OCI-LY3 (cell line): ENCODE data around the gene ZBTB44.
"Not testable (repeated sequence)": the region's sequence is repeated elsewhere in the genome, so short reads cannot be mapped to it uniquely, and the experiment has no call there.

Source experiments
- H2AFZ ChIP-seq: fragments of 200-600, 300-600 bp; shearing (Covaris generic); 2 replicates; pipeline ENCODE4 v1.6.0; 2014; ENCODE audit warnings: antibody characterized with exemption, low read depth, low read length
- H3K27ac ChIP-seq: fragments of 200-600, 300-600 bp; sonication (generic); 2 replicates; pipeline ENCODE4 v1.5.1; 2014; ENCODE audit warnings: mild to moderate bottlenecking, low read length, moderate library complexity, mixed read lengths
- H3K27me3 ChIP-seq: fragments of 200-600, 300-600 bp; sonication (generic); 2 replicates; pipeline ENCODE4 v1.6.1; 2014; ENCODE audit warnings: low read depth, low read length, mixed read lengths
- H3K36me3 ChIP-seq: fragments of 200-600, 300-600 bp; sonication (generic); replicated peaks from 2 replicates; pipeline ENCODE3; 2014; ENCODE audit warnings: low read depth, low read length, mixed read lengths
- H3K4me1 ChIP-seq: fragments of 300-600, 200-600 bp; sonication (generic); 2 replicates; pipeline ENCODE4 v1.6.1; 2014; ENCODE audit warnings: low read length, mixed read lengths
- H3K4me2 ChIP-seq: fragments of 200-600, 300-600 bp; sonication (generic); 2 replicates; pipeline ENCODE4 v1.6.1; 2014; ENCODE audit warnings: low read length, mixed read lengths
- H3K4me3 ChIP-seq: fragments of 300-600, 200-600 bp; sonication (generic); 2 replicates; pipeline ENCODE4 v1.5.1; 2014; ENCODE audit warnings: antibody characterized with exemption, mild to moderate bottlenecking, low read length, moderate library complexity
- H3K79me2 ChIP-seq: fragments of 300-600, 200-600 bp; shearing (Covaris generic); 2 replicates; pipeline ENCODE4 v1.6.1; 2014; ENCODE audit warnings: mild to moderate bottlenecking, low read length, mixed read lengths
- H3K9ac ChIP-seq: fragments of 300-600, 200-600 bp; shearing (Covaris generic); 2 replicates; pipeline ENCODE4 v1.6.0; 2014; ENCODE audit warnings: mild to moderate bottlenecking, low read length, moderate library complexity
- H3K9me3 ChIP-seq: fragments of 200-600, 300-600 bp; shearing (Covaris generic); 2 replicates; pipeline ENCODE4 v1.6.1; 2014; ENCODE audit warnings: low read length, mixed read lengths; ENCODE audit not compliant: insufficient read depth
- H4K20me1 ChIP-seq: fragments of 200-600, 300-600 bp; sonication (generic); 2 replicates; pipeline ENCODE4 v1.6.1; 2016; ENCODE audit warnings: low read length, mixed read lengths; ENCODE audit not compliant: insufficient read depth
- EZH2phosphoT487 ChIP-seq: fragments of 200-600 bp; shearing (Covaris generic); IDR thresholded peaks from 2 replicates; pipeline ENCODE4 v1.6.1; 2018; ENCODE audit warnings: antibody characterized with exemption, mixed run types, low read depth
- TF ChIP-seq, protein P1 (sequence below): fragments of 200-600, 300-600 bp; sonication (generic); IDR thresholded peaks from 2 replicates; pipeline ENCODE4 v1.5.1; 2014; ENCODE audit warnings: antibody characterized with exemption, low read length, low read depth

The ZBTB44 gene

DNA sequence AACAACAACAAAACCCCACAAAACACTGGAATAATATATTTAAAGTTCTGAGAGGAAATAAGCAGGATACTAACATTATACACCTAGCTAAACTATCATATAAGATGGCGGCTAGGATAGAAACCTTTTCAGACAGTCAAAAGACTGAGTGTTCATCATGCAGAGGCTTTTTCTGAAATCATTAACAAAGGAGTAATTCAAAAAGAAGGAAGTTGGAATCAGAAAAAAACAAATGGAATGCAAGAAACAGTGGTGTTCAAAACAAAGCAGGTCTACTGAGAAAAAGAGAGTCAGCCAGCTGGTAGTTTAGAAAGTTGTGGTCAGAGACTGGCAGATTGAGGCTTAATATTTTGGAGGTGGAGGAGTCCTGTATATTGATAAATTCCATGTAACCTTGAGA, 30.1 kb upstream of the ZBTB44 start:
- no peak overlapping the region for H3K4me2 ChIP-seq
- H4K20me1 ChIP-seq = no peaks in the 10 kb centered on the region
- no peak overlapping the region for H3K9ac ChIP-seq
- no peak for TF ChIP-seq EZH2phosphoT487
- TF ChIP-seq, protein P1, sequence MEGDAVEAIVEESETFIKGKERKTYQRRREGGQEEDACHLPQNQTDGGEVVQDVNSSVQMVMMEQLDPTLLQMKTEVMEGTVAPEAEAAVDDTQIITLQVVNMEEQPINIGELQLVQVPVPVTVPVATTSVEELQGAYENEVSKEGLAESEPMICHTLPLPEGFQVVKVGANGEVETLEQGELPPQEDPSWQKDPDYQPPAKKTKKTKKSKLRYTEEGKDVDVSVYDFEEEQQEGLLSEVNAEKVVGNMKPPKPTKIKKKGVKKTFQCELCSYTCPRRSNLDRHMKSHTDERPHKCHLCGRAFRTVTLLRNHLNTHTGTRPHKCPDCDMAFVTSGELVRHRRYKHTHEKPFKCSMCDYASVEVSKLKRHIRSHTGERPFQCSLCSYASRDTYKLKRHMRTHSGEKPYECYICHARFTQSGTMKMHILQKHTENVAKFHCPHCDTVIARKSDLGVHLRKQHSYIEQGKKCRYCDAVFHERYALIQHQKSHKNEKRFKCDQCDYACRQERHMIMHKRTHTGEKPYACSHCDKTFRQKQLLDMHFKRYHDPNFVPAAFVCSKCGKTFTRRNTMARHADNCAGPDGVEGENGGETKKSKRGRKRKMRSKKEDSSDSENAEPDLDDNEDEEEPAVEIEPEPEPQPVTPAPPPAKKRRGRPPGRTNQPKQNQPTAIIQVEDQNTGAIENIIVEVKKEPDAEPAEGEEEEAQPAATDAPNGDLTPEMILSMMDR = no peak
- H3K36me3 ChIP-seq = no peaks in the 10 kb centered on the region
- no peaks in the 10 kb centered on the region for H3K79me2 ChIP-seq
- no peak overlapping the region for H3K4me3 ChIP-seq
- H3K4me1 ChIP-seq = no peaks in the 10 kb centered on the region
- no peak overlapping the region for H2AFZ ChIP-seq
- H3K27me3 ChIP-seq = no peaks in the 10 kb centered on the region
- no peaks in the 10 kb centered on the region for H3K9me3 ChIP-seq
- H3K27ac ChIP-seq = no peak overlapping the region

DNA sequence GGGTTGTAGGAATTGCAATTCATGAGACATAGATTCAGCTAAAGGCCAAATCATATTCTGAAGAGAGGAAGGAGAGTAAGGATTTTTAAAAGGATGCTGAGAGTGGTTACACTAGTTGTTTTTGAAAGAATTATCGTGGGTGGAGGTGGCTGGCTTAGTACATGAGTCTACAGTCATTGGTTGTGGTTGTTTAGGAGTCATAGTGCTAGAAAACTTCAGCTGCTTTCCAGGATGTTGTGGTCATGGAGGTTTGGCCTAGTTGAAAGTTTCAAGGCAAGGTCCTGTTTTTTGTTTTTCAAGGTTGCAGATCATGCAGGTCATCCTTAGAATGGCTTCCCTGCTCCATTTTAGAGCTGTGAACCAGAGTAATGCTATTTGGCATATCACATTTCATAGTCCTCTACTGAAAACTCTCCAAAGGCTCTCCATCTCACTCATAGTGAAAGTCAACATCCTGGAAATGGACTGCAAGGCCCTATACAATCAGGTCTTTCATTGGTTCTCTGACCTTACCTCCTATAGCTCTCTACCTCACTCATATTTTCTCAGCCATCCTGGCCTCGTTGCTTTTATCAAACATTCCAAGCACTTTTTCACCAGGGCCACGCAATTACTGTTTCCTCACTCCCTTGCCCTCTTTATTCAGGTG, 26.1 kb upstream of the ZBTB44 start:
- Histone ChIP-seq H3K9me3 (no peaks in the 10 kb centered on the region), H3K4me3 (no peak overlapping the region), H3K79me2 (no peaks in the 10 kb centered on the region), H3K27me3 (no peaks in the 10 kb centered on the region), H3K9ac (no peak overlapping the region), H3K36me3 (no peaks in the 10 kb centered on the region), H2AFZ (no peak overlapping the region), H3K27ac (no peak overlapping the region), H3K4me1 (no peaks in the 10 kb centered on the region), H4K20me1 (no peaks in the 10 kb centered on the region), H3K4me2 (no peak overlapping the region)
- TF ChIP-seq, protein P1 = no peak
- no peak for TF ChIP-seq EZH2phosphoT487

DNA sequence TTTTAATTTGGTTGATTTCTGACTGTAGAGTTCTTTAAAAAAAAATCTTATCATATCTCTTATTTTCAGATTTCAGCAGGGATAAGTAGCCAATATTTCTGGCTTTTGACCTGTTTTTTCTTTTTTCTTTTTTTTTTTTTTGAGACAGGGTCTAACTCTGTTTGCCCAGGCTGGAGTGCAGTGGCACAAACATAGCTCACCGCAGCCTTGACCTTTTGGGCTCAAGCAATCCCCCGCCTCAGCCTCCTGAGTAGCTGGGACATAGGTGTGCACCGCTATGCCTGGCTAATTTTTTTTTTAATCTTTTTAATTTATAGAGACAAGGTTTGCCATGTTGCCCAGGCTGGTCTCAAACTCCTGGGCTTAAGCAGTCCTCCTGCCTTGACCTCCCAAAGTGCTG, 23.9 kb upstream of the ZBTB44 start:
- no peak overlapping the region for H3K9ac ChIP-seq
- H3K9me3 ChIP-seq = no peaks in the 10 kb centered on the region
- no peak overlapping the region for H2AFZ ChIP-seq
- H3K4me3 ChIP-seq = no peak overlapping the region
- H3K27ac ChIP-seq = no peak overlapping the region
- no peaks in the 10 kb centered on the region for H3K36me3 ChIP-seq
- no peak overlapping the region for H3K4me2 ChIP-seq
- no peaks in the 10 kb centered on the region for H3K27me3 ChIP-seq
- no peaks in the 10 kb centered on the region for H3K79me2 ChIP-seq
- no peaks in the 10 kb centered on the region for H4K20me1 ChIP-seq
- H3K4me1 ChIP-seq = no peaks in the 10 kb centered on the region
- TF ChIP-seq, protein P1 = no peak
- TF ChIP-seq EZH2phosphoT487 = no peak

DNA sequence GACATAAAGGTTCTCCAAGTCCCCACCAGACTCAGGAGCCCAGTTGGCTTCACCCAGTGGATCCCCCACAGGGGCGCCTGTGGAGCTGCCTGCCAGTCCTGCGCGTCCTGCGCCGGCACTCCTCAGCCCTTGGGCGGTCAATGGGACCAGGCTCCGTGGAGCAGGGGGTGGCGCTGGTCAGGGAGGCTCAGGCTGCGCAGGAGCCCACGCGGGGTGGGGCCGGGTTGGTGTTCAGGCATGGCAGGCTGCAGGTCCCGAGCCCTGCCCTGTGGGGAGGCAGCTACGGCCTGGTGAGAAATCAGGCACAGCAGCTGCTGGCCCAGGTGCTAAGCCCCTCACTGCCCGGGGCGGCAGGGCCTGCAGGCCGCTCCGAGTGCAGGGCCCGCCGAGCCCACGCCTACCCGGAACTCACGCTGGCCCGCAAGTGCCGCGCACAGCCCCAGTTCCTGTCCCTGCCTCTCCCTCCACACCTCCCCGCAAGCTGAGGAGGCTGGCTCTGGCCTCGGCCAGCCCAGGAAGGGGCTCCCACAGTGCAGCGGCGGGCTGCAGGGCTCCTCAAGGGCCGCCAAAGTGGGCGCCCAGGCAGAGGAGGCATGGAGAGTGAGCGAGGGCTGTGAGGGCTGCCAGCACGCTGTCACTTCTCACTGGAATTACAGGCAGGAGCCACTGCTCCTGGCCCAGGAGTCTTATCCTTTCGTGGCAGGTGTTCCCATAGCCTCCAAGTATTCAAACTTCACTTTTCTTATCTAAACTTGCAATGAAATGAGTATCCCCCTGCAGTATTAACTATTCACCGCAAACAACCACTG, 22.8 kb upstream of the ZBTB44 start:
- Histone ChIP-seq H3K79me2 (no peaks in the 10 kb centered on the region), H3K9me3 (no peaks in the 10 kb centered on the region), H4K20me1 (no peaks in the 10 kb centered on the region), H3K4me1 (no peaks in the 10 kb centered on the region), H3K36me3 (no peaks in the 10 kb centered on the region), H3K4me3 (no peak overlapping the region), H2AFZ (no peak overlapping the region), H3K27me3 (no peaks in the 10 kb centered on the region), H3K9ac (no peak overlapping the region), H3K4me2 (no peak overlapping the region), H3K27ac (no peak overlapping the region)
- TF ChIP-seq EZH2phosphoT487 = no peak
- TF ChIP-seq, protein P1 = no peak

DNA sequence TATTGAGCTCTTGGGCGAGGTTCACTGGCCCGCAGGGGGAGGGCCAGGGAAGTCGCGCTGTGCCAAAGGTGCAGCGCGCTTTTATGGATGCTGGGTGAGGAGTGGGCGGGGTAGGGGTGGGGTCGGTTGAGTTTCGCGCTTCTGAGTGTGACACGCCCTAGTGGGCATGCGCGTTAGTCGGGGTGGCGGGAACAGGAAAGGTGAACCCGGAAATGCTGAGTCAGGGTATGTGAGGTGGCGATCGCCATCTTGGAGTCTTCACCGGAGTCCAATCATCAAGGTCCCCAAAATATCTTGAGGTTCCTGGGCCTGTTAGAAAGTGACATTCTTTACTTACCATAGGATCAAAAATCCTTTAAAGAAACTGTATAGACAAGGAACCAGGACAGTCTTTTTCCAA, 16.7 kb upstream of the ZBTB44 start:
- H2AFZ ChIP-seq, H3K27me3 ChIP-seq, H3K4me2 ChIP-seq, H3K4me1 ChIP-seq, H3K9me3 ChIP-seq, H3K36me3 ChIP-seq, H4K20me1 ChIP-seq, H3K4me3 ChIP-seq, H3K27ac ChIP-seq, H3K9ac ChIP-seq, H3K79me2 ChIP-seq: not testable (repeated sequence)
